ENCODE measurements around the gene GPD1L. TPM values are rescaled to one million over a fixed set of nuclear protein-coding genes. Genes with fewer than 3 reads are reported as not detected.
"Not testable (repeated sequence)": the region's sequence is repeated elsewhere in the genome, so short reads cannot be mapped to it uniquely, and the experiment has no call there.

The GPD1L gene
- total RNA-seq, 1 donor, result 10.1 TPM

GRCh38 chr3:32105291-32106131, 909 bp upstream of the GPD1L start:
- no peak for TF ChIP-seq CTCF (IDR thresholded peaks at IDR 0.05; ENCODE audit: extremely low read depth, low read depth, low read length)
- Histone ChIP-seq H3K4me2 (ENCODE audit: insufficient read depth, low read length) (peak overlapping the region; percentile 96), H3K36me3 (ENCODE audit: insufficient read depth, low read length) (no peaks in the 10 kb centered on the region), H3K27ac (ENCODE audit: low read depth, low read length) (no peak overlapping the region), H3K9me3 (ENCODE audit: low read depth, low read length) (peaks cover 5% of the 10 kb centered on the region), H4K20me1 (ENCODE audit: insufficient read depth, low read length) (no peaks in the 10 kb centered on the region), H3K4me1 (ENCODE audit: insufficient read depth, low read length) (peaks cover 19% of the 10 kb centered on the region), H3K27me3 (ENCODE audit: insufficient read depth, low read length) (no peaks in the 10 kb centered on the region), H3K79me2 (ENCODE audit: insufficient read depth, low read length) (no peaks in the 10 kb centered on the region), H2AFZ (ENCODE audit: low read length) (peak overlapping the region; percentile 98), H3K4me3 (ENCODE audit: insufficient read depth, low read length) (peak overlapping the region; percentile 85)
- DNase-seq (ENCODE audit: insufficient read length, low spot score, missing footprints), result peak; percentile 58

- H3K4me1 ChIP-seq (ENCODE audit: insufficient read depth, low read length), result peaks cover 19% of the 10 kb centered on the region
- DNase-seq (ENCODE audit: insufficient read length, low spot score, missing footprints), result peak; percentile 53
- peak overlapping the region; percentile 94 for H2AFZ ChIP-seq (ENCODE audit: low read length)
- no peak for TF ChIP-seq CTCF (IDR thresholded peaks at IDR 0.05; ENCODE audit: extremely low read depth, low read depth, low read length)
- peak overlapping the region; percentile 85 for H3K4me3 ChIP-seq (ENCODE audit: insufficient read depth, low read length)
- no peaks in the 10 kb centered on the region for H3K36me3 ChIP-seq (ENCODE audit: insufficient read depth, low read length)
- no peak overlapping the region for H3K27ac ChIP-seq (ENCODE audit: low read depth, low read length)
- H3K9me3 ChIP-seq (ENCODE audit: low read depth, low read length), result peaks cover under 1% of the 10 kb centered on the region
- no peaks in the 10 kb centered on the region for H4K20me1 ChIP-seq (ENCODE audit: insufficient read depth, low read length)
- H3K4me2 ChIP-seq (ENCODE audit: insufficient read depth, low read length), result peak overlapping the region; percentile 96
- H3K79me2 ChIP-seq (ENCODE audit: insufficient read depth, low read length), result no peaks in the 10 kb centered on the region
- H3K27me3 ChIP-seq (ENCODE audit: insufficient read depth, low read length), result no peaks in the 10 kb centered on the region
Measured at GRCh38 chr3:32106929-32107362, 526 bp downstream of the GPD1L start.

- H3K4me3 ChIP-seq (ENCODE audit: insufficient read depth, low read length); H3K27me3 ChIP-seq (ENCODE audit: insufficient read depth, low read length); H3K27ac ChIP-seq (ENCODE audit: low read depth, low read length); H4K20me1 ChIP-seq (ENCODE audit: insufficient read depth, low read length); H3K79me2 ChIP-seq (ENCODE audit: insufficient read depth, low read length); DNase-seq (ENCODE audit: insufficient read length, low spot score, missing footprints); H3K4me2 ChIP-seq (ENCODE audit: insufficient read depth, low read length); H2AFZ ChIP-seq (ENCODE audit: low read length); H3K9me3 ChIP-seq (ENCODE audit: low read depth, low read length); H3K36me3 ChIP-seq (ENCODE audit: insufficient read depth, low read length): not testable (repeated sequence)
- H3K4me1 ChIP-seq (ENCODE audit: insufficient read depth, low read length), result peaks cover 19% of the 10 kb centered on the region
Measured at GRCh38 chr3:32108224-32108623, 1.8 kb downstream of the GPD1L start.

GRCh38 chr3:32109256-32109655, 2.8 kb downstream of the GPD1L start:
- H3K9me3 ChIP-seq (ENCODE audit: low read depth, low read length), result no peaks in the 10 kb centered on the region
- H3K79me2 ChIP-seq (ENCODE audit: insufficient read depth, low read length), result no peaks in the 10 kb centered on the region
- no peaks in the 10 kb centered on the region for H3K36me3 ChIP-seq (ENCODE audit: insufficient read depth, low read length)
- H2AFZ ChIP-seq (ENCODE audit: low read length), result peak overlapping the region; percentile 54
- peaks cover 21% of the 10 kb centered on the region for H3K4me1 ChIP-seq (ENCODE audit: insufficient read depth, low read length)
- peak overlapping the region; percentile 26 for H3K4me2 ChIP-seq (ENCODE audit: insufficient read depth, low read length)
- H3K4me3 ChIP-seq (ENCODE audit: insufficient read depth, low read length), result no peak overlapping the region
- no peaks in the 10 kb centered on the region for H3K27me3 ChIP-seq (ENCODE audit: insufficient read depth, low read length)
- no peak for TF ChIP-seq CTCF (IDR thresholded peaks at IDR 0.05; ENCODE audit: extremely low read depth, low read depth, low read length)
- H4K20me1 ChIP-seq (ENCODE audit: insufficient read depth, low read length), result no peaks in the 10 kb centered on the region
- DNase-seq (ENCODE audit: insufficient read length, low spot score, missing footprints), result peak; percentile 49
- no peak overlapping the region for H3K27ac ChIP-seq (ENCODE audit: low read depth, low read length)
